ENCODE data around the gene DISC1. TPM values are rescaled to one million over a fixed set of nuclear protein-coding genes. Genes with fewer than 3 reads are reported as not detected.

DISC1 gene
- total and polyA plus RNA-seq, 2 donors (not counting 1 experiment from before 2014, with no cell fraction given): 2.0 to 4.3 TPM

DNA sequence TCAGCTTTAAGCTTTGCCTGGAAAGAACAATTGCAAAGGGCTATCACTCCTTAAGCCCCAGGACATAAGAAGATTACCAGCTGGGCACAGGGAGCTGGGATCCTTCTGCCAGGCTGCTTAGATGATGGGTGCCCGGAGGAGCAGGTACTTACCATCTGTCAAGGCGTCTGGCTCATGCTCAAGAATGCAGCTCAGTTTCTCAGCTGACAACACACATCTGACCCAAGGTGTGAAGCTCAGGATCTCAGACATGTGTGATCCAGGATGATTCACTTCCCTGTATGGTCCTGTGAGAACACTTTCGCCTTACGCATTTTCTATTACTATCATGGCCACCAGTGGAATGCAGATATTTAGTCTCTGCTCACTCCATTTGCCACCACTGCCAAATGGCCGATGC is 14.7 kb upstream of the DISC1 start:
- H3K36me3 ChIP-seq (ENCODE audit: control insufficient read depth, insufficient read depth, low read length): no peaks in the 10 kb centered on the region
- DNase-seq (ENCODE audit: low read depth in 2 of 2): no peak
- H3K9me3 ChIP-seq (ENCODE audit: control insufficient read depth, insufficient read depth, low read depth, low read length): no peaks in the 10 kb centered on the region
- TF ChIP-seq, protein P1, sequence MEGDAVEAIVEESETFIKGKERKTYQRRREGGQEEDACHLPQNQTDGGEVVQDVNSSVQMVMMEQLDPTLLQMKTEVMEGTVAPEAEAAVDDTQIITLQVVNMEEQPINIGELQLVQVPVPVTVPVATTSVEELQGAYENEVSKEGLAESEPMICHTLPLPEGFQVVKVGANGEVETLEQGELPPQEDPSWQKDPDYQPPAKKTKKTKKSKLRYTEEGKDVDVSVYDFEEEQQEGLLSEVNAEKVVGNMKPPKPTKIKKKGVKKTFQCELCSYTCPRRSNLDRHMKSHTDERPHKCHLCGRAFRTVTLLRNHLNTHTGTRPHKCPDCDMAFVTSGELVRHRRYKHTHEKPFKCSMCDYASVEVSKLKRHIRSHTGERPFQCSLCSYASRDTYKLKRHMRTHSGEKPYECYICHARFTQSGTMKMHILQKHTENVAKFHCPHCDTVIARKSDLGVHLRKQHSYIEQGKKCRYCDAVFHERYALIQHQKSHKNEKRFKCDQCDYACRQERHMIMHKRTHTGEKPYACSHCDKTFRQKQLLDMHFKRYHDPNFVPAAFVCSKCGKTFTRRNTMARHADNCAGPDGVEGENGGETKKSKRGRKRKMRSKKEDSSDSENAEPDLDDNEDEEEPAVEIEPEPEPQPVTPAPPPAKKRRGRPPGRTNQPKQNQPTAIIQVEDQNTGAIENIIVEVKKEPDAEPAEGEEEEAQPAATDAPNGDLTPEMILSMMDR (conservative IDR thresholded peaks at IDR 0.05 in 1 of 2, IDR thresholded peaks at IDR 0.05 in 1 of 2; ENCODE audit: low read depth in 1 of 2, low read length in 2 of 2): no peak
- no peak for TF ChIP-seq EZH2 (IDR thresholded peaks at IDR 0.05; ENCODE audit: low read length, missing control alignments)
- no peaks in the 10 kb centered on the region for H3K27me3 ChIP-seq (ENCODE audit: control insufficient read depth, insufficient read depth, low read length)
- no peak overlapping the region for H3K27ac ChIP-seq (ENCODE audit: insufficient read depth, low read length)
- H3K4me1 ChIP-seq (ENCODE audit: control insufficient read depth, extremely low read depth, insufficient read depth, low read length): no peaks in the 10 kb centered on the region
- no peak overlapping the region for H3K4me2 ChIP-seq (ENCODE audit: extremely low read depth, insufficient read depth, low read length)
- H3K4me3 ChIP-seq (replicated peaks in 1 of 4; ENCODE audit: control extremely low read depth in 1 of 4, insufficient read depth in 1 of 4, low read depth in 3 of 4, low read length in 4 of 4): no peak overlapping the region
- H4K20me1 ChIP-seq (ENCODE audit: control insufficient read depth, extremely low read depth, insufficient read depth, low read length): no peaks in the 10 kb centered on the region
- H3K9ac ChIP-seq (ENCODE audit: insufficient read depth, low read length): no peak overlapping the region
- no peak overlapping the region for H2AFZ ChIP-seq (ENCODE audit: low read length)
- H3K79me2 ChIP-seq (ENCODE audit: control insufficient read depth, insufficient read depth, low read length): no peaks in the 10 kb centered on the region

DNA sequence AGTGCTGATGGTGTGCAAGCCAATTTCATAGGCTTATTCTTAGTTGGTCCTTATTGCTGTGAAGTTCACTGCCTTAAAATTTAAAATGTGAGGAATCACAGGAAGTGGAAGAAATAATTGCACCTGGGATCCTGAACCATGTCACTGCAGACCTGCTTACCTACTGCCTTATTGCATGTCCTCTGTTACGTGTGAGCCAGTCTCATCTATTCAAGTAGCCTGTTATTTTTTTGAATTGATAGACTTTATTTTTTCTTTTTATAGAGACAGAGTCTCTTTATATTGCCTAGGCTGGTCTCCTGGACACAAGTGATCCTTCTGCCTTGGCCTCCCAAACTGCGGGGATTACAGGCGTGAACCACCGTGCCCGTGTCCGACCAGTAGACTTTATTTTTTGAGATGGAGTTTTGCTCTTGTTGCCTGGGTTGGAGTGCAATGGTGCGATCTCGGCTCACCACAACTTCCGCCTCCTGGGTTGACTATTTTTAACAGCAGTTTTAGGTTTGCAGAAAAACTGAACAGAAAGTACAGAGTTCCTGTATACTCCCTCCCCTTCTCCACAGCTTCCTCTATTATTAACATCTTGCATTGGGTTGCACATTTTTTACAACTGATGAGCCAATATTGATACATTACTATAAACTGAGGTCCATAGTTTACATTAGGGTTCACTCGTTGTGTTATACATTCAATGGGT is 14.0 kb upstream of the DISC1 start:
- H4K20me1 ChIP-seq (ENCODE audit: control insufficient read depth, extremely low read depth, insufficient read depth, low read length): no peaks in the 10 kb centered on the region
- no peaks in the 10 kb centered on the region for H3K36me3 ChIP-seq (ENCODE audit: control insufficient read depth, insufficient read depth, low read length)
- TF ChIP-seq, protein P1 (conservative IDR thresholded peaks at IDR 0.05 in 1 of 2, IDR thresholded peaks at IDR 0.05 in 1 of 2; ENCODE audit: low read depth in 1 of 2, low read length in 2 of 2): no peak
- TF ChIP-seq EZH2 (IDR thresholded peaks at IDR 0.05; ENCODE audit: low read length, missing control alignments): no peak
- H3K79me2 ChIP-seq (ENCODE audit: control insufficient read depth, insufficient read depth, low read length): no peaks in the 10 kb centered on the region
- H3K27ac ChIP-seq (ENCODE audit: insufficient read depth, low read length): no peak overlapping the region
- no peak overlapping the region for H3K4me3 ChIP-seq (replicated peaks in 1 of 4; ENCODE audit: control extremely low read depth in 1 of 4, insufficient read depth in 1 of 4, low read depth in 3 of 4, low read length in 4 of 4)
- no peak overlapping the region for H3K4me2 ChIP-seq (ENCODE audit: extremely low read depth, insufficient read depth, low read length)
- H3K4me1 ChIP-seq (ENCODE audit: control insufficient read depth, extremely low read depth, insufficient read depth, low read length): no peaks in the 10 kb centered on the region
- no peak overlapping the region for H3K9ac ChIP-seq (ENCODE audit: insufficient read depth, low read length)
- no peaks in the 10 kb centered on the region for H3K9me3 ChIP-seq (ENCODE audit: control insufficient read depth, insufficient read depth, low read depth, low read length)
- DNase-seq (ENCODE audit: low read depth in 2 of 2): no peak
- no peak overlapping the region for H2AFZ ChIP-seq (ENCODE audit: low read length)
- no peaks in the 10 kb centered on the region for H3K27me3 ChIP-seq (ENCODE audit: control insufficient read depth, insufficient read depth, low read length)

DNA sequence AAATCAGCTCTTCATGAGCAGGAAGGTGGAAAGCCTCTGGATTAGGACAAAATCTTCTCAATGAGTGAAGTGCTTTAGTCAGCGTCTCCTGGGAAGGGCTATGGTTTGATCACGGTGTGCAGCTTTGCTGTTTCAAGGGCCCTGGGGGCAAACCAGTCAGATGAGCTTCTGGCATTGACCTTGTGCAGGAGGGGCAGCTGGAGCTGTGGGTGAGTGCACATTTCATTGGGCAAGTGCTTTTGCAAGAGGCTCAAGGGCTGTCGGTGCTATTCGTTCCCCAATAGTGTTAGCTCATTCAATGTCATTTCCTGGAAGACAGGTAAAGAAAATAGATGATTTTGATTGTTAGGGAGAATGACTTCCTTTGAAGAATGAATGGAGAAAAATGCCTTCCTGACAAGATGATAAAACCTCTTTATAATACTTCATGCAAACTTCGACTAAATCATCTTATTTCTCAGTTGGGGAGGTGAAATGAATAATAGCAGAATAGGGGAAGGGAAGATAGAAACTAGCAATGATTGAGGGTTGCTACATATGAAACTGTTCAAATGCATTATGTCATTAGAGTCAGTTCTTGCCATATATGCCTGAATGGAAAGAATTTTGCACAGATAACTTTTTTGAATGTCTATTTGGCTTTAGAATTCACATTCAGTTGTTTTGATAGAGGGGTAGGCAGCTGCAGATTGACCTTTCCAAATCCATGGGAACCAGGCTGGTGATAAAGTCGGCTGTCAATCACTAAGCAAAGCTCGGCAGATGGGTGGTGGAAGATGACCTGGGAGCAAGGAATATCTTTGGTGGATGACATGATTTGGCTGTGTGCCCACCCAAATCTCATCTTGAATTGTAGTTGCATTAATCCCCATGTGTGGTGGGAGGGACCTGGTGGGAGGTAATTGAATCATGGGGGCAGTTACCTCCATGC is 12.9 kb upstream of the DISC1 start:
- H3K9me3 ChIP-seq (ENCODE audit: control insufficient read depth, insufficient read depth, low read depth, low read length): no peaks in the 10 kb centered on the region
- H3K79me2 ChIP-seq (ENCODE audit: control insufficient read depth, insufficient read depth, low read length): no peaks in the 10 kb centered on the region
- H2AFZ ChIP-seq (ENCODE audit: low read length): no peak overlapping the region
- H3K36me3 ChIP-seq (ENCODE audit: control insufficient read depth, insufficient read depth, low read length): no peaks in the 10 kb centered on the region
- H3K4me1 ChIP-seq (ENCODE audit: control insufficient read depth, extremely low read depth, insufficient read depth, low read length): no peaks in the 10 kb centered on the region
- TF ChIP-seq, protein P1 (conservative IDR thresholded peaks at IDR 0.05 in 1 of 2, IDR thresholded peaks at IDR 0.05 in 1 of 2; ENCODE audit: low read depth in 1 of 2, low read length in 2 of 2): no peak
- TF ChIP-seq EZH2 (IDR thresholded peaks at IDR 0.05; ENCODE audit: low read length, missing control alignments): no peak
- H3K9ac ChIP-seq (ENCODE audit: insufficient read depth, low read length): no peak overlapping the region
- no peaks in the 10 kb centered on the region for H4K20me1 ChIP-seq (ENCODE audit: control insufficient read depth, extremely low read depth, insufficient read depth, low read length)
- no peak overlapping the region for H3K27ac ChIP-seq (ENCODE audit: insufficient read depth, low read length)
- no peaks in the 10 kb centered on the region for H3K27me3 ChIP-seq (ENCODE audit: control insufficient read depth, insufficient read depth, low read length)
- no peak overlapping the region for H3K4me3 ChIP-seq (replicated peaks in 1 of 4; ENCODE audit: control extremely low read depth in 1 of 4, insufficient read depth in 1 of 4, low read depth in 3 of 4, low read length in 4 of 4)
- H3K4me2 ChIP-seq (ENCODE audit: extremely low read depth, insufficient read depth, low read length): no peak overlapping the region
- no peak for DNase-seq (ENCODE audit: low read depth in 2 of 2)

Measured in fibroblast of lung (primary cell).